NCI-H345 treated with DMSO at 0.1 percent for 48 hours (cell line): ENCODE measurements around the gene SDK2.

Source experiments
- DNase-seq: peaks from one replicate; lab custom pipeline; 2025; ENCODE audit not compliant: unreplicated experiment; lab: John Stamatoyannopoulos, UW

SDK2 gene

GRCh38 chr17:73401911-73402310, 242.3 kb downstream of the SDK2 start:
- no peak for DNase-seq

DNA sequence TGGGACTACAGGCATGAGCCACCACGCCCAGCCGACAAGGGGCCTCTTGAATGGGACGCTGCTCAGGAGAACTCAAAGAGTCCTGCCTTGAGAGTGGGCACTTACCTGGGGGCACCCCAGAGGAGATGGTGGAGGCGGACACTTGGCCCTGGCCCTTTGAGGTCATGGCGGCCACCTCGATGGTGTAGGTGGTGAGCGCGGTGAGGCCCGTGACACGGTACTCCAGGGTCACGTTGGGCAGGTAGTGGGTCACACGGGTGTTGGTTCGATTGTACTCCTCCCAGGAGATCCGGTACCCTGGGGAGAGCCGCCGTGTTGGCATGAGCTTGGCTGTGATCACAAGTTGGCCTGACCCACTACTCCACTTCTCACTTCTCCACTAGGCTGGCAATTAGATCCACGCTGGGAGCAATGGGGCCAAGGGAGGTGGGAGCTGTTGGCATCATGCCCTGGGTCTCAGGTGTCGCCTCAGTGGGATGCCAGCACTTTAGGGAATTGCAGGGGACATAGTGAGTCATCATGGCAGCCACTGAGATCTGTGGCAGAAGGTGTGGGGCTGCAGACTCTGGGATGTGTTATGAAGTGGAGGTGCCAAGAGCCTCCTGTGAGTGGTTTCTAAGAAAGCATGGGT, 243.2 kb downstream of the SDK2 start:
- peak; percentile 26 for DNase-seq

DNA sequence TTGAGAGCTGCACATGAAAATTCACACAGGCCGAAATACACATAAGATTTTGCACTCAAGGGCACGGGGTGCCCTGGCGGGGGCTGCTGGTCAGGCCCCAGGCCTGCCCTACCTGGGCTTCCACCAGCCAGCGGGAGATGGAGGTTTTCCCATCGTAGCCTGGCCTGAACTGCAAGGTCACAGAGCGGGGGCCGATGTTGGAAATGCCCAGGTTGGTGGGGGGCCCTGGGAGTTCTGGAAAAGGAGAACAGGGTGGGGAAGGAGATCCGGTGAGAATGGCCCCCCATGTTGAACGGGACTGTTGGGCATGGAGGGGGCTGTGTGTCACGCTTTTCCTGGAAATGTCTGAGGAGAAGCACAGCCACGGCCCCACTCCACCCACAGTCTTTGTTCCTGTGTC, 245.2 kb downstream of the SDK2 start:
- DNase-seq: no peak

DNA sequence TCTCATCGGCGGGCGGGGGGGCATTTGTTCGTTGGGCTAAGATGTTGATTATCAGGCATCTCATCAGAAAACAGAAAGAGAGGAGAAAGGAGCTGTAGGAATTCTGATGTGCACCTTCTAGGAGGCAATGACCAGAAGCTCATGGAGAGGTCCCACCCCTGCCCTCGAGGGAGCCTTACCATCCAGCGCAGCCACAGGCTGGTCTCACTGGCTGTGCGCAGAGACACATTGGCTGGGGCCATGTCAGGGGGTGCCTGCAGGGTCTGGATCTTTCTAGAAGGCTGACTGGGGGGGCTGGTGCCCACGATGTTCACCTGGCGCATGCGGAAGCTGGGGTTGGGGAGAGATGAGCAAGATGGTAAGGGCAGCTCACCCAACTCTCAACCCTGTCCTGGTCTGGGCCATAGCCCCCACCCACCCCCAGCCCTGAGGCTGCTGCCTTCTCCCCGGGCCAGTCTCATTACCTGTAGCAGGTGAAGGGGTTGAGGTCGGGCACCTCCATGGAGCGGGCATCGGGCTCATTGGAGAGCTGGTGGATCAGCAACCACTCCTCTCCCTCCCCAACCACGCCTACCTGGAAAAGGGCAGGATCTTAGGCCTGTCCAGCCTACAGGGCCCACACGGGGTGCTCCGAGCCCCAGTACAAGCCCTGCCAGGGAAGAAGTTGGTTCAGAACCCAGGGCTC, 246.2 kb downstream of the SDK2 start:
- DNase-seq: no peak

DNA sequence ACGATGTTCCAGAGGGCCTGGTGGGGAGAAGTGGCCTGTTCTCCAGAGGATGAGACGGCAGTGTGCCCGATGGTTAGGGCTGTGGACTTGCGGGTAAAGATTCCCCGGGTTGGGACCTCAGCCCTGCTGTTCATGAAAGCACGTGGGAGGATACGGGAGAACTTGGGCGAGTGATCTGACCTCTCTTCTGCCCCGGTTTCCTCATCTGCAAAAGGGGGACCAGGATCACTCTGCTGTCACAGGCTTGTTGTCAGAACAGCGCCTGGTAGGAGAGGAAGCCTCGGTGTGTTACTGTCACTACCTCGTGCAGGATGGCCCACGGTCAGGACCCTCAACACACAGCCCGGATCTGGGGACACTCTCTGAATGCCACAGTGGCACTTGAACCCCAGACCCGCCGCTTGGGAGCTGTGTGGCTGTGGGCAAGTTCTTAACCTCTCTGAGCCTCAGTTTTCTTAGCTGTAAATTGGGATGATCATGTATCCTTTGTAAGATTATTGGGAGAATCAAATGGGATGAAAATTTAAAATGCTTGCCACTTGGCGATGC, 246.9 kb downstream of the SDK2 start:
- no peak for DNase-seq

- peak; percentile 36 for DNase-seq
Observed at GRCh38 chr17:73396431-73397277, 247.6 kb downstream of the SDK2 start.

GRCh38 chr17:73394512-73395450, 249.5 kb downstream of the SDK2 start:
- peak; percentile 79 for DNase-seq

- no peak for DNase-seq
Observed at GRCh38 chr17:73393962-73394361, 250.3 kb downstream of the SDK2 start.

GRCh38 chr17:73393381-73393780, 250.9 kb downstream of the SDK2 start:
- DNase-seq: no peak

- no peak for DNase-seq
Observed at GRCh38 chr17:73391331-73392265, 252.6 kb downstream of the SDK2 start.

GRCh38 chr17:73390851-73391250, 253.4 kb downstream of the SDK2 start:
- DNase-seq: no peak

DNA sequence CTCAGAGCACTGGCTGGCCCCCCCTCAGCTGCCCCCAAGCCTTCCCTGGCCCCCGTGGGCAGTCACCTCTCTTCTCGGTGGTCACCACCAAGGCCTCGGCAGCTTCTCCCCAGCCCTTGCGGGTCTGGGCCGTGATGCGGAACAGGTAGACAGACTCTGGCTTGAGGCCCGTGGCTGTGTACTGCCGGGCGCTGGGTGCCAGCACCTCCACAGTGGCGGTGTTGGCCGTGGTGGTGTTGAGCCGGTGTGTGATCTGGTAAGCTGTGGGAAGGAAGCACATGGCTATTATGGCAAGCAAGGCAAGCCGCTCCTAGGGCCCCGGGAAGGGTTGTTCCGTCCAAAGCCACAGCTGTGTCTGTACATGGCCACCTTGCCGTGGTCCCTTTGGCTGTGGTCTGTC, 254.0 kb downstream of the SDK2 start:
- no peak for DNase-seq

DNA sequence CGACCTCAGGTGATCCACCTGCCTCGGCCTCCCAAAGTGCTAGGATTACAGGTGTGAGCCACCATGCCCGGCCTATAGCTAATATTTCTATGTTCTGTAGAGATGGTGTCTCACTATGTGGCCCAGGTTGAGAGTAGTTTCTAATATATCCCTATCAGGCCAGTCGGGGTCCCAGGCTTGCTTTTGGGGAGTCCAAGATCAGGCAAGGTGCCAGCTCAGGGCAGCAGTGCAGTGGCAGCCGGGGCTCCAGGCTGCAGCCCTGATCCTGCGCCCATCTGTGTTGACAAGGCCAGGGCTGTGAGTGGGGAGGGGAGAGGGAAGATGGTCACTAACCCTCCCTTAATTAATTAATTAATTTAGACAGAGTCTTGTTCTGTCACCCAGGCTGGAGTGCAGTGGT, 254.8 kb downstream of the SDK2 start:
- no peak for DNase-seq

- DNase-seq: no peak
Observed at GRCh38 chr17:73388578-73388905, 255.7 kb downstream of the SDK2 start.

DNA sequence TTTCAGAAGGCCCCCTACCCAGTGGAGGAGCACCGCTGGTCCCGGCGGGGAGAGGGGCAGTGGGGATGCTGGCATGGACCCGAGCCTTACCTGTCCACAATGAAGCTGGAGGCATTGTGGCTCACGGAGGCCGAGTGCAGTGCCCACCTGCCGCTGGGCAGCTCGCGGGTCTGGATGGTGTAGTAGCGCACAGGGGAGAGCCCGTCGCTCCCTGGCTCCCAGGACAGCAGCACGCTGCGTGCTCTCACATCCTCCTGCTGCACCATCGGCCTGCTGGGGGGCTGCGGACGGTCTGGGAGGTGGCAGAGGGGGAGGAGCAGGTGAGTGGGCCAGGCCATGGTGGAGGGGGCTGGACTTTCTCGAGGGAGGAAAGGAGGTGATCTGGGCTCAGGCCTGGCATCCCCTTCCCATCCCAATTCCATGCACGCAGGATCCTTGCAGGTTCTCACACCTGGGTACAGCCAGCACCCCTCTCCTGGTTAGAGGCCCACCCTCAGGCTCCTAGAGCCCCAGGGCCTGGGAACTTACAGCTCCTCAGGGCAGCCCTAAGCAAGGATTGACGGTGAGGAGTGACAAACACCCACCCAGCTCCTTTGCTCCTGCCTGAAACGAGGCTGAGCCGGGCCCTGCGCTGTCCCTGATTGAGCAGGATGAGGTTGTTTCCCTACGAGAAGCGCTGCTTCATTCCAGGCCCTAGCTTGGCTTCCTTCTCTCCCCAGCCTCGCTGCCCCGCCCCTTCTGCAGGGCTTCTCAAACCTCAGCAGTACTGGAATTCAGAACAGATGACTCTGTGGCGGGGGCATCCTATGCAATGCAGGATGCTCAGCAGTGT, 256.3 kb downstream of the SDK2 start:
- no peak for DNase-seq

DNA sequence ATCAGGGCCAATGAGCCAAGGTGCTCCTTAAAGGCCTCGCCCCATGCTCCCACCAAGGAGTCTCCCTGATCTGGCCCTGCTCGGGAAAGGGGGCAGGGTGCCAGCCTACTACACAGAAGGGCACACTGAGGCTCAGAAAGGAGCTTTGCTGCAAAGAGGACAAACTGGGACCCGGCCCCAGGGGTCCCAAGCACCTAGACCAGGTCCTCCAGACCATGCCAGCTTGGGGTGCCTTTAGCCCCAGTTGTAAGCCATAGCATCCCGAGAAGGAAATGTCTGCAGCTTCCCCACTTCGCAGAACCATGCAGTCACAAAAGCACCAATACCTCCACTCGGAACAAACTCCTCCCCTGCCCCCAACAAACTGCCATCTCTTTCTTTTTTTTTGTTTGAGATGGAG, 257.7 kb downstream of the SDK2 start:
- no peak for DNase-seq

DNA sequence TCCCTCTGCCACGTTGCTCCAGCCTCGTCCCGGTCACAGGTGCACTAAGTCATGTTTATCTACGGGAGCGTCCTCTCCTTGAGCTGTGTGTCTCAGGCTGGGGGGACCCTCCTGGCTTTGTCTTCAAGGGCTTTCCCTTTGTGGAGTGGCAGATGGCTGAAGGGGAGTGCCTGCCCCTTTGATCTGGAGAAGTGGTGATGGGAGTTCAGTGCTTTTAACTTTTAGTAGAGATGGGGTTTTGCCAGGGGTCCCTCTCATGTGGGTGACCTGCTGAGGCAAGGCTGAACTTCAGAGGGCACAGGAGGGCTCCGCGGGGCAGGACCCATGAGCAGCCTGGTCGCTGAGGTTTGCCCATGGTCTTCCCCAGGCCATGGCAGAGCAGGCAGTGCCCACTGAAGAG, 259.3 kb downstream of the SDK2 start:
- no peak for DNase-seq

DNA sequence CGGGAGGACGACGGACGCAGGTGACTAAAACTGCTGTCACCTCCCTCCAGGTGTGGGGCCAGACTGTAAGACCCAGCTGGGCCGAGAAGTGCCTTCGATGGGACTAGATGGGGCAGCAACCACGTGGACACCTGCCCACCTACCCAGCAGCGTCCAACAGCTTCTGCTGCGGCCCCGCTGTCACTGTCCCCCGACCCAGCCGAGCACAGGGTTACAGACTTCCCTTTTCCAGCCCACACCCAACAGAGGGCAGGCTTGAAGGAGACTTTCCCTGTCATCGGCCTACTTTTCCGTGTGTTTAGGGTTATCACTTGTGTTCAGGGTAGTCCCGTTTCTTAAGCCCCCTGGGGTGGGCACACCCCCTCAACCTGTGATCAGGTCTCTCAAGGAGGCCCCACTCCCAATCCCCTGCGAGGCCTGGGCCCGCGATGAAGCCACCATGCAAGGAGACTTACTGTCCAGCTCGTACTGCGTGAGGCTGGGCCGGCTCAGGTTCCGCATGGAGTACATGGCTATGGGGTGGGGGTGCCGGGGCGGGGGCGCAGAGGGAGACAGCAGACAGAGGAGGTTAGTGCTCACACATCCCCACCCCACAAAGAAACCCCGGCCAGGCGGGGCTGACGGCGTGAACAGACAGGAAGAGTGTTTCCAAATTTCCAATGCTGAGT, 263.7 kb downstream of the SDK2 start:
- DNase-seq: no peak
